ENCODE results near the gene CNTLN.

The CNTLN gene

DNA sequence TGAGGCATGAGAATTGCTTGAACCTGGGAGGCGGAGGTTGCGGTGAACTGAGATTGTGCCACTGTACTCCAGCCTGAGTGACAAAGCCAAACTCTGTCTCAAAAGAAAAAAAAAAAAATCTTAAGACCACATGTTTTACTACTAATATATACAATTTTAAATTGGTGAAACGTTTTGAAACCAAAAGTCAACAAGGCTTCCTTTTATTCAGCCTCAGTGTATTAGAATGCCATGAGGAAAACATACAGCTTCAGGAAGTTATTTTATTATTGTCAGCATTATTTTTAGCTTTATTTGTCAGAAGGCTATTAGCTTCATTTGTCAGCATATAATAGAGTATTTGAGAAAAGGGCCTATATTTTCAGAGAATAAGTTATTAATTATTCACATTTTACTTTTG is 280.1 kb downstream of the CNTLN start:
- H2AK5ac ChIP-seq (ENCODE audit: low read length) = no peak overlapping the region
- no peaks in the 10 kb centered on the region for H3K27me3 ChIP-seq (ENCODE audit: insufficient read depth, low read length)
- H3K4ac ChIP-seq (ENCODE audit: low read depth, low read length) = no peak overlapping the region
- no peaks in the 10 kb centered on the region for H3K36me3 ChIP-seq (ENCODE audit: control insufficient read depth in 1 of 2, insufficient read depth in 2 of 2, low read length in 2 of 2)
- H3K27ac ChIP-seq (ENCODE audit: low read depth, low read length) = no peak overlapping the region
- no peak overlapping the region for H3K23ac ChIP-seq (ENCODE audit: low read length)
- no peak overlapping the region for H2AFZ ChIP-seq (ENCODE audit: insufficient read depth, low read length, poor library complexity)
- H3K4me2 ChIP-seq (ENCODE audit: low read length) = no peak overlapping the region
- no peak overlapping the region for H4K12ac ChIP-seq (ENCODE audit: low read depth, low read length)
- H2BK120ac ChIP-seq (ENCODE audit: insufficient read depth, low read length, poor library complexity) = no peak overlapping the region
- H3K79me1 ChIP-seq (ENCODE audit: low read length) = no peaks in the 10 kb centered on the region
- H3K14ac ChIP-seq (ENCODE audit: low read length) = no peak overlapping the region
- no peak overlapping the region for H2BK12ac ChIP-seq (ENCODE audit: low read length)
- no peaks in the 10 kb centered on the region for H3K79me2 ChIP-seq (ENCODE audit: control insufficient read depth, insufficient read depth, low read length, poor library complexity)
- H3K4me1 ChIP-seq (ENCODE audit: control insufficient read depth in 1 of 2, insufficient read depth in 2 of 2, low read length in 2 of 2) = no peaks in the 10 kb centered on the region
- H3K18ac ChIP-seq (ENCODE audit: low read length) = no peak overlapping the region
- H2BK5ac ChIP-seq (ENCODE audit: low read depth, low read length, poor library complexity) = no peak overlapping the region
- WGBS (ENCODE audit: extremely low coverage, insufficient coverage, insufficient read length) = no CpG with 5 or more reads among the region's 3 CpGs
- no peak overlapping the region for H4K8ac ChIP-seq (ENCODE audit: low read depth, low read length)
- no peak overlapping the region for H3K9ac ChIP-seq (ENCODE audit: low read length)
- H4K91ac ChIP-seq (ENCODE audit: low read depth, low read length) = no peak overlapping the region
- H3K4me3 ChIP-seq (ENCODE audit: low read depth, low read length) = no peak overlapping the region
- peaks cover 3% of the 10 kb centered on the region for H3K9me3 ChIP-seq (ENCODE audit: insufficient read depth, low read depth, low read length)
- DNase-seq = no peak

DNA sequence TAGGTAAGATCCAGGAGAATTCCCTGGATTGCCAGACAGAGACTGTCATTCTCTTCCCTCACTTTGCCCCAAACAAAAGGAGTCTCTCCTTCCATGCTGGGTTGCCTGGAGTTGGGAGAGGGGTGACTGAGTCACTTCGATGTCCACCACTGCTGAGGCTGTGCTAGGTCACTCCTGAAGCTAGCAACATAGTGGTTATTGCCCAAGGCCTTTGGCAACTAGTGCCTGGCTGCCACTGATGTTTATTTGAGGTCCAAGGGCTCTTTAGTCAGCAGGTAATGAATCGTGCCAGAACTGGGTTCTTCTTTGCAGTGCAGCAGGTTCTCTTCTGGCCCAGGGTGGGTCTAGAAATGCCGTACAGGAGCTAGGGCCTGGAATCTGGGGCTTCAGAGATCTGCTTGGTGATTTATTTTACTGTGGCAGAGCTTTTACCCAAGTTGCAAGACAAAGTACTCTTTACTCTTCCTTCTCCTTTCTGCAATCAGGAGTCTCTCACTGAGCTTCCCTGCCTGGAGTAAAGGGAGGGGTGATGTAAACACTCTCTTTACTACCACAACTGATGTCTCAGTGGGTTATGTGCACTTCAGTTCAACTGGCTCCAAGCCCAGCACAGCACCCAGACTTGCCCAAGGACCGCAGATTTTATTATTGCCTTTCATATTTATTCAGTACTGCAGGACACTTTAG is 288.3 kb downstream of the CNTLN start:
- H3K23ac ChIP-seq (ENCODE audit: low read length) = no peak overlapping the region
- no peak overlapping the region for H2AK5ac ChIP-seq (ENCODE audit: low read length)

DNA sequence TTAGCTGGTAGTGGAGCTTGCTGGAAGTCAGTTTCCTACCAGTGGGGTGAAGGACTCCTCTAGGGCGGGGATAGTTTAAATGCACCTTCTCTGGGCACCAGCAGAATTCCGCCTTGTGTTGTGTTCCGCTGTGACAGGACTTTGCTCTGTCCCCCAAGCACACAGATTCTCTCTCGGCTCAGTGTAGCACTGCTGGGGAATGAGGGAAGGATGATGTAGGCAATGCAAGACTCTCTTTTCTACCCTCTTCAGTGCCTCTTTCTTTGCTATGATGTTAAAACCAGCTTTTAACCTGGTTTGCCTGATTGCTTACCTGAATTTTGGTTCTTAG is 288.8 kb downstream of the CNTLN start:
- Histone ChIP-seq H3K4me1 (ENCODE audit: control insufficient read depth in 1 of 2, insufficient read depth in 2 of 2, low read length in 2 of 2) (no peaks in the 10 kb centered on the region), H4K91ac (ENCODE audit: low read depth, low read length) (no peak overlapping the region), H2BK12ac (ENCODE audit: low read length) (no peak overlapping the region), H3K27ac (ENCODE audit: low read depth, low read length) (no peak overlapping the region), H4K8ac (ENCODE audit: low read depth, low read length) (no peak overlapping the region), H3K9me3 (ENCODE audit: insufficient read depth, low read depth, low read length) (no peaks in the 10 kb centered on the region), H3K14ac (ENCODE audit: low read length) (no peak overlapping the region), H4K12ac (ENCODE audit: low read depth, low read length) (no peak overlapping the region), H2AFZ (ENCODE audit: insufficient read depth, low read length, poor library complexity) (no peak overlapping the region), H2BK5ac (ENCODE audit: low read depth, low read length, poor library complexity) (no peak overlapping the region), H2BK120ac (ENCODE audit: insufficient read depth, low read length, poor library complexity) (no peak overlapping the region), H3K79me2 (ENCODE audit: control insufficient read depth, insufficient read depth, low read length, poor library complexity) (no peaks in the 10 kb centered on the region), H3K4me3 (ENCODE audit: low read depth, low read length) (no peak overlapping the region), H3K9ac (ENCODE audit: low read length) (no peak overlapping the region), H2AK5ac (ENCODE audit: low read length) (no peak overlapping the region), H3K18ac (ENCODE audit: low read length) (no peak overlapping the region), H3K23ac (ENCODE audit: low read length) (no peak overlapping the region), H3K4me2 (ENCODE audit: low read length) (no peak overlapping the region), H3K36me3 (ENCODE audit: control insufficient read depth in 1 of 2, insufficient read depth in 2 of 2, low read length in 2 of 2) (no peaks in the 10 kb centered on the region), H3K4ac (ENCODE audit: low read depth, low read length) (no peak overlapping the region), H3K79me1 (ENCODE audit: low read length) (no peaks in the 10 kb centered on the region), H3K27me3 (ENCODE audit: insufficient read depth, low read length) (no peaks in the 10 kb centered on the region)
- peak; percentile 7 to 34 for DNase-seq
- no CpG with 5 or more reads among the region's 4 CpGs for WGBS (ENCODE audit: extremely low coverage, insufficient coverage, insufficient read length)

More for the DNA sequence above, 288.3 kb downstream of the CNTLN start:
- H4K12ac ChIP-seq (ENCODE audit: low read depth, low read length) = no peak overlapping the region
- H3K4me1 ChIP-seq (ENCODE audit: control insufficient read depth in 1 of 2, insufficient read depth in 2 of 2, low read length in 2 of 2) = no peaks in the 10 kb centered on the region
- H3K4me2 ChIP-seq (ENCODE audit: low read length) = no peak overlapping the region
- H3K9me3 ChIP-seq (ENCODE audit: insufficient read depth, low read depth, low read length) = no peaks in the 10 kb centered on the region
- no peak overlapping the region for H2BK5ac ChIP-seq (ENCODE audit: low read depth, low read length, poor library complexity)
- H3K18ac ChIP-seq (ENCODE audit: low read length) = no peak overlapping the region
- no peak overlapping the region for H2BK120ac ChIP-seq (ENCODE audit: insufficient read depth, low read length, poor library complexity)
- no peak overlapping the region for H3K4me3 ChIP-seq (ENCODE audit: low read depth, low read length)
- H2BK12ac ChIP-seq (ENCODE audit: low read length) = no peak overlapping the region
- no peaks in the 10 kb centered on the region for H3K36me3 ChIP-seq (ENCODE audit: control insufficient read depth in 1 of 2, insufficient read depth in 2 of 2, low read length in 2 of 2)
- no peak overlapping the region for H3K9ac ChIP-seq (ENCODE audit: low read length)
- no peaks in the 10 kb centered on the region for H3K27me3 ChIP-seq (ENCODE audit: insufficient read depth, low read length)
- H4K91ac ChIP-seq (ENCODE audit: low read depth, low read length) = no peak overlapping the region
- no peak overlapping the region for H3K4ac ChIP-seq (ENCODE audit: low read depth, low read length)
- H3K79me2 ChIP-seq (ENCODE audit: control insufficient read depth, insufficient read depth, low read length, poor library complexity) = no peaks in the 10 kb centered on the region
- no peak overlapping the region for H4K8ac ChIP-seq (ENCODE audit: low read depth, low read length)
- H3K27ac ChIP-seq (ENCODE audit: low read depth, low read length) = no peak overlapping the region
- H3K14ac ChIP-seq (ENCODE audit: low read length) = no peak overlapping the region
- DNase-seq = peak; percentile 64 to 70
- H2AFZ ChIP-seq (ENCODE audit: insufficient read depth, low read length, poor library complexity) = no peak overlapping the region
- no CpG with 5 or more reads among the region's 4 CpGs for WGBS (ENCODE audit: extremely low coverage, insufficient coverage, insufficient read length)
- no peaks in the 10 kb centered on the region for H3K79me1 ChIP-seq (ENCODE audit: low read length)

DNA sequence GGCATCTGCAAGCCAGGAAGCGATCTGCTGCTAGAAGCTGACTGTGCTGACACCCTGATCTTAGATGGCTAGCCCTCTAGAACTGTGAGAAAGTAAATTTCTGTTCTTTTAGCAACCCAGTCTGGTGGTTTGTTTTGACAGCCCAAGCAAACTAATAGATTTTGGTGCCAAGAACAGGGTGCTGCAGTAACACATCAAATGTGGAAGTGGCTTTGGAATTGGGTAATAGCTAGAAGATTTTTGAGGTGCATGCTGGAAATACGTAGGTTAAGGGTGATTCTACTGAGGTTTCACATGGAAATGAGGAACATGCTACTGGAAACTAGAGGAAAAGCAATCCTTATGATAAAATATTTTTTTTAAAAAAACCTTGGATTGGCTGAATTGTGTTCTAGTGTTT is 290.5 kb downstream of the CNTLN start:
- no peak for DNase-seq
- no peak overlapping the region for H3K9ac ChIP-seq (ENCODE audit: low read length)
- H3K4ac ChIP-seq (ENCODE audit: low read depth, low read length) = no peak overlapping the region
- H2BK120ac ChIP-seq (ENCODE audit: insufficient read depth, low read length, poor library complexity) = no peak overlapping the region
- no peak overlapping the region for H2BK5ac ChIP-seq (ENCODE audit: low read depth, low read length, poor library complexity)
- H2AFZ ChIP-seq (ENCODE audit: insufficient read depth, low read length, poor library complexity) = no peak overlapping the region
- H3K23ac ChIP-seq (ENCODE audit: low read length) = no peak overlapping the region
- no peaks in the 10 kb centered on the region for H3K79me2 ChIP-seq (ENCODE audit: control insufficient read depth, insufficient read depth, low read length, poor library complexity)
- no peak overlapping the region for H3K14ac ChIP-seq (ENCODE audit: low read length)
- H3K18ac ChIP-seq (ENCODE audit: low read length) = no peak overlapping the region
- H3K9me3 ChIP-seq (ENCODE audit: insufficient read depth, low read depth, low read length) = no peaks in the 10 kb centered on the region
- WGBS (ENCODE audit: extremely low coverage, insufficient coverage, insufficient read length) = no CpG with 5 or more reads among the region's 2 CpGs
- no peak overlapping the region for H3K4me3 ChIP-seq (ENCODE audit: low read depth, low read length)
- H2AK5ac ChIP-seq (ENCODE audit: low read length) = no peak overlapping the region
- no peak overlapping the region for H3K27ac ChIP-seq (ENCODE audit: low read depth, low read length)
- H3K4me2 ChIP-seq (ENCODE audit: low read length) = no peak overlapping the region
- H3K79me1 ChIP-seq (ENCODE audit: low read length) = no peaks in the 10 kb centered on the region
- no peaks in the 10 kb centered on the region for H3K27me3 ChIP-seq (ENCODE audit: insufficient read depth, low read length)
- H3K4me1 ChIP-seq (ENCODE audit: control insufficient read depth in 1 of 2, insufficient read depth in 2 of 2, low read length in 2 of 2) = no peaks in the 10 kb centered on the region
- no peak overlapping the region for H4K12ac ChIP-seq (ENCODE audit: low read depth, low read length)
- H3K36me3 ChIP-seq (ENCODE audit: control insufficient read depth in 1 of 2, insufficient read depth in 2 of 2, low read length in 2 of 2) = no peaks in the 10 kb centered on the region
- no peak overlapping the region for H4K8ac ChIP-seq (ENCODE audit: low read depth, low read length)
- H4K91ac ChIP-seq (ENCODE audit: low read depth, low read length) = no peak overlapping the region
- no peak overlapping the region for H2BK12ac ChIP-seq (ENCODE audit: low read length)
